HG03064 (cell line): ENCODE data around the gene ASIC2.

Source experiments
- ATAC-seq: cut with Tn5 transposase; IDR thresholded peaks from one replicate; pipeline ENCODE4 v1.9.1; 2021; ENCODE audit warnings: low read depth; ENCODE audit not compliant: unreplicated experiment

Gene ASIC2

DNA sequence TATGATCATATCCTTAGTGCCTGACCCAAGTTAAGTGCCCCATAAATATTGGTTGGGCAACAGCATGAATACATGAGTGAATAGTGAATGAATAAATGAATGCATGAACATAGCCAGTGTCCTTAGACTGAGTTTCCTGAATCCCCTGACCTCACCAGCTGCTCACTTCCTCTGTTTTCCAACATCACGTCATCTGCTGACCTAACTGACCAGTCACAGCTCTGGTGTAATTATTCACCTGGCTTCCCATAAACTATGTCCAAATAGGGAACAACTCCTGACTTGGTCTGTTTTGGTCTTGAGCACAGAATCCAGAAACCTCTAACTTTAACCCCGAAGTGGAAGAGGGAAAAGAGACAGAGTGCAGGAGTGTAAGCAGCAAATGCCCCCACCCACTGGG is 83.4 kb downstream of the ASIC2 start:
- no peak for ATAC-seq

- ATAC-seq = no peak
Measured at GRCh38 chr17:33207231-33207630, 85.9 kb downstream of the ASIC2 start.

DNA sequence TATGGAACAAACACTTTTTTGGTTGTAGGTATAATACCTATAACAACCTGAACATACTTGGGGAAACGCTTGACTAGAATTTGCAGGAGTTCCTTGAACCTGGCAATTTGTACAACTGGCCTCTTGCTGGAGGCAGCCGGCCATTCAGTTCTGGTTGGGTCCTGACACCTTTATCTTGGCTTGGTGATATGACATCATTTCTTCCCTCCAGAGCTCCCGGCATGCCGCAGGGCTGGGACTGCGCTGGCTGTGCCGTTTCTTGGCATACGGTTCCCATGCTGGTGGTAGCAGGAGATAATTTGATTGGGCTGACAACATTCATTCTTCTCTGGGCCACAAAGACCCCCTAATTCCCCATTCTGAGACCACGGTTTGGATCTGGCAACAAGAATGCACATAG is 87.5 kb downstream of the ASIC2 start:
- ATAC-seq = no peak

DNA sequence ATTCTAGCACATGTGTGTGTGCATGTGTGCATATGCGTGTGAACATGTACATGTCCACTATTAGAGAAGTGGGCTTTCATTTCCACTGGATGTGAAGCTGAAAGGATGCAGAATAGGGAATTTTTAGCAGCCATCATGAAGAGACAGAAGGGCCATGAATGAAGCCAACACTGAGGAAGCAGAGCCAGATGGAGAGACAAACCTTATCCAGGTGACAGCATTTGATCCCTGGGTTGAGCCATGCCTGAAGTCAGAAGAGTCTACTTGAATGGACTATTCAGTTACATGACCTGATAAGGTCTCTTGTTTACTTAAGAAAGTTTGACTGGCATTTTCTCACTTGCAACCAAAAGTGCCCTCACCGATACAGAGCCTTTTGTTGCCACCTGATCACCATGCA is 88.4 kb downstream of the ASIC2 start:
- ATAC-seq = no peak

- ATAC-seq = no peak
Measured at GRCh38 chr17:33204156-33204555, 88.9 kb downstream of the ASIC2 start.

DNA sequence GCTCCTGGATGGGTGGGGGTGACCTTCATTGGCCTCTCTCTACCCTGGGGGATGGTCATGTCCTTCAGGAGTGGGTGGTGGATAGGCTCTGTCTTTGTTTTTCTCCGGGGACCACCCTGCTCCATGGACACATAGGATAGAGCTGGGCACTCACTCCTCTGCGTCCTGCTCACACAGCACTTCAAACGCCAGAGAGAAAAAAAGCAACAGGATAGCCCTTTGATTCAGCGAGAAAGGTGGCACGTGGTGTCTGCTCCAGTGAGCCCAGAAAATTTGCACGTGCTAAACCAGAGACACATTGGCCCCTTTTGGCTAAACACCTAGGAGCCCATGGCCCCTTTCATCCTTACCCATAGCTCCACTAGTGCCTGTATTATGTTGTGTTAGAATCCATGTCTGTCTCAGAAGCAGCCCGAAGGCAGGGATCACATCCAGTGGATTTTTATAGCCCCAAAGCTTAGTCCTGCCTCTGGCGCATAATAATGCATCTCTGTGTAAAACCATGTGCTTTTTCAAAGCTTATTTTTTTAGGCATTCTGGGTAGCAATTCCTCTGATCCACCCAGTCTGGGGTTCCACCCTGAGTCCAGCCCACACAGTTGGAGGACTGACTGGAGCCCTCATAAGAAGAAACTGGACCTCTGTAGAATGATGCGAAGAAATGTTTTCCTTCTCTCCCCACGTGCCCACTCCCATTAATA is 90.1 kb downstream of the ASIC2 start:
- no peak for ATAC-seq

- ATAC-seq = no peak
Measured at GRCh38 chr17:33202021-33202420, 91.1 kb downstream of the ASIC2 start.

DNA sequence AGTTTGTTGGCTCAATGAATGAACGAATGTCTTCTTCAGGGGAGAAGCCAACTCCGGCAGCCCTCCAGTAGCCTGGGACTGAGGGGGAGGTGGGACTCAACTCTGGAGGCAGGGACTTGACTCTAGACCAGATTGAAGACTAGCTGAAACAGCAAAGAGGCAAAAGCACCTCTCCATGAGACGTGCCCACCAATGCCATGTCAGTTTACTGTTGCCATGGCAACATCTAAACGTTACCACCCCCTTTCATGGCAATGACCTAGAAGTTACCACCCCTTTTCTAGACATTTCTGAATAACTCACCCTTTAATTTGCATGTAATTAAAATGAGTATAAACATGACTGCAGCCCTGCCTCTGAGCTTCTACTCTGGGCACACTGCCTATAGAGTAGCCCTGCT is 91.8 kb downstream of the ASIC2 start:
- no peak for ATAC-seq

- ATAC-seq = no peak
Measured at GRCh38 chr17:33200587-33200986, 92.5 kb downstream of the ASIC2 start.

GRCh38 chr17:33199571-33200510 is 93.3 kb downstream of the ASIC2 start:
- ATAC-seq = no peak

- ATAC-seq = no peak
Measured at GRCh38 chr17:33198954-33199353, 94.1 kb downstream of the ASIC2 start.

- no peak for ATAC-seq
Measured at GRCh38 chr17:33197342-33197741, 95.8 kb downstream of the ASIC2 start.

DNA sequence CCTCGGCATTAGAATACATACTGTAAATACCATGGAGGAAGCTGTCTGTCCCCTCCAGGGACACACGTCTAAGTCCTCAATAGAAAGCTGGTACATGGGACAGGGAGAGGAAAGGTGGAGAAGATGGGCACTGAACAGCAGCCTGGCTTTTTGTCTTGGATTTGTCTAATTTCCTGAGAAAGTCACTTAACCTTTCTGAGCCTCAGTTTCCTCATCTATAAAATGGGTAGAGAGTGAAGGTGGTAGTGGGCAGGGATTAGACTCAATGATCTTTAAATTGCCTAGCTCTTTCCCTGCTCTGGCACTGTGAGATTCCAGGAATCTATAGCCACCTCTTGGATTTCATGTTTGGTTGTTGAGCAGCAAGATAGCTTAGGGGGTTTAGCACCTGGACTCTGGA is 96.2 kb downstream of the ASIC2 start:
- no peak for ATAC-seq

DNA sequence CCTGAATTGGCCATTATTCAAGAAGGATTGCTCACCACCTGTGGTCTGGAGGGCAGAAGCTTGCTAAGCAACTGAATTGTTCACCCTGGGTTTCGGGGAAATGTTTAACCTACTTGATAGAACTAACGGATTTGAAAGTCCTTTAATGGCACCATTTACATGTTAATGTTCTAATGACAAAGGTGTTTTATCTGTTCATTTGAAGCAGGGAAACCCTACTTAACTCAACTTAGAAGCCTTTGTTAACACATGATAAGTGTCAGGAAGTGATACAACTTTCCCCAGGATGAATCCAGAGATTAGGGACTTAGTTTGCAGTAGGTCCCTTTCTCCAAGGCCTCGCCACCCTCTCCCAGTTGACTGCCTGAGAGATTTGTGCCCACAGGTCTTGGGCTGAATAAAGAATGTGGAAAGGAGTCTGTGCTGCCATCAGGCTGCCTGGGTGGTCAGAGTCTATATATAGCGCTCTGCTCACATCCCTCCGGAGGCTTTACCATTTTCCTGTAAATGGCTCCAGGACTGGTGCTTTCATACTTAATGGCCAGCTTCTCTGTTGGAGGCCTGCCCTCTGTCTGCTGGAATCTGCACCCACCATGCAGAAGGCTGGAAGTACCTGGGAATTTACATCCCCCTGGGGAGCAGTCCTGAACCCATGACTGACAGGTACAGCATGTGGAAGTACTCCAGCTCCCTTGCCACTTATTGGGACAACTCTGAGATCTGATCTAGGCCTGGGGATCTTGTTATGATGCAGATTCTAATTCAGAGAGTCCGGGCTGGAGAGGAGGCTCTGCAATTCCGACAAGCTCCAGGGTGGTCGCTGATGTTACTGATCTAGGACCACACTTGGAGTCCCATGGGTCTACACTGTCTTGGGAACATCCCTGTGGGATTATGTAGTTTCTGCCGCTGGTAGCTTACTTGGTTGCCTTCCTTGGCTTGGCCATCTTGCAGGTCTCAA is 99.9 kb downstream of the ASIC2 start:
- ATAC-seq = no peak

DNA sequence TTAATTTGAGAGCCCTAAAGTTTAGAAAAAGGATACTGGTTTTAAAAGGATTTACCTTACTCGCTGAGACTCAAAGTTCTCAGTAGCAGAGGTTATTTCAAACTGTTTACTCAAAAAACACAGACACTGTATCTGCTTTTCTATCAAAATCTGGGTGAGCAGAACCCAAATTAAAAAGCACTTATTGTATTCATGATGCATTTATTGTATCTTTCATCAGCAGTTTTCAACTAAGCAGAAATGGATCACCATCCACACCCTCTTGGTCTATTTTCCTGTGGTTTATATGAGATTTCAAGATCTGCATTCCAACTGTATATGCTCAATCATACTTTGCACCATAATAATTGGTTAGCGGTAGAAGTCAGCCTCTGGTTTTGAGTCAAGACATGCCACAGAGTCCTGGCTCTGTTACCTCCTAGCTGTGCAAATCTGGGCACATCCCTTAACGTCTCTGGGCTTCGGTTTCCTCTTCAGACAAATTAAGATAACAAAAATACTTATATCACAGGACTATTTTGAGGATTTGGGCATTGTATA is 109.5 kb downstream of the ASIC2 start:
- no peak for ATAC-seq

- ATAC-seq = no peak
Measured at GRCh38 chr17:33179151-33179550, 113.9 kb downstream of the ASIC2 start.

- no peak for ATAC-seq
Measured at GRCh38 chr17:33178681-33179080, 114.4 kb downstream of the ASIC2 start.

DNA sequence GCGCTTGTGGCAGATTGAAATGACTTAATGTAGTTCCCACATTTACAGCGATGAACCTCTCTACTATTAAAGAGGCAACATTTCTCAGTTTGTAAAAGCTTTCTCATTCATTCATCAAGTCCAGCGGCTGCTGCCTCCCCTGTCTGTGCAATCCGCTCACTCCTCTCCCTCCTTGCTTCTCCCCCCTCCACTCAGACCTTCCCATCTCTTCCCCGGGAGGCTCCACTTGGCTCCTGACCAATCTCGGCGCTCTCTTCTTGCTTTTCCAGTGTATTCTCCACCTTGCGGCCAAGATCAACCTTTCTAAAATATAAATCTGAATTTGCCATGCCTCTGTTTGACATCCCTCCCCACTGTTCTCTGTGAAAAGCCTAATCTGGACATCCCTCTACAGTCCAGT is 117.5 kb downstream of the ASIC2 start:
- no peak for ATAC-seq

- ATAC-seq = no peak
Measured at GRCh38 chr17:33171931-33172330, 121.2 kb downstream of the ASIC2 start.

DNA sequence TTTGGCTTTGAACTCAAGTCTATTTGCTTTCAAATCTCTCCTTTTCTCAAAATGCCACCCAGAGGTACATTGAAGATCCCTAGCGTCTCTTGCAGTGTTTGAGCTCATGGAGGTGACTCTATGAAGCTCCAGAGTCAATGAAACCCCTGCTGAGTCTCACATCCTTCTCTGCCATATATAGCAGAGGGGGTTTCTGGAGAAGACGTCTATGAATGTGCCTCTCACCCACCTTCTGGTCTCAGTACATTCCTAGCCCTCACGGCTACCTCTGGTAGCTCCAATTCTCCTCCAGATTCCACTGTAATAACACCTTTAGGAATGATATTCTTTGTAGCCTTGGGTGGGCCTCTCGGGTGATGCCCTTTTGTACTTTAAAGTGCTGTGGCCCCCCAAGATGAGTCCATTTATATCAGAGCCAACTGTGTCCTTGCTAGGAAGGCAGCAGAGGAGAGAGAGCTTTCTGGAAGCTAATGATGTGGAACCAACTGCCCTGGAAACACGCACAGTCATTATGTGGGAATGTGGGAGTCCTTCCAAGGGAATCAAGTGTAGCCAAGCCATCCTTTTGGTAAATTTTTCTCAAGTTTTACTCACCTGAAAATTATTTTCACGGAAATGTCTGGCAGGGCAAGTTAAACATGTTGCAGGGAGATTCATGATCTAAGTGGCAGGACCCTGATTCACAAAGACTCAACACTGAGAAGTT is 123.4 kb downstream of the ASIC2 start:
- no peak for ATAC-seq
